ENCODE data around the gene RRAS2.

The RRAS2 gene

DNA sequence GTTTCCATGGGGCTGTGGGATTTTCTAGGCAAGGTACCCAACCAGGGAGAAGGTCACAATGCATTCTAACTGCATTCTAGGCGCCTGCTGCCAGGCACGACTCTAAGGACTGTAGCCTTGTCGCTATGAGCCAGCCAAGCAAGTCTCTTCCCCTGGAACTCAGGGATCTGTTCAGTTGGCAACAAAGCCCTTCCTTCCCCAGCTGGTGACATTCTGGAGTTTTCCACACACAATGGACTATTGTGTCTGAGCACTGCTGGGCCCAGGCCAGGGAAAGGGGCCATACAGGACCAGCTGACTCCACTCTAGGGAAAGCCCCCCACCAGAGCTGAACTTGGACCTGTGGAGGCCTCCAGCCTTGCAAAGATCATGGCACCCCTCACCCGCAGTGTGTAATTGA lies 116.8 kb downstream of the RRAS2 start:
- TF ChIP-seq, protein P1, sequence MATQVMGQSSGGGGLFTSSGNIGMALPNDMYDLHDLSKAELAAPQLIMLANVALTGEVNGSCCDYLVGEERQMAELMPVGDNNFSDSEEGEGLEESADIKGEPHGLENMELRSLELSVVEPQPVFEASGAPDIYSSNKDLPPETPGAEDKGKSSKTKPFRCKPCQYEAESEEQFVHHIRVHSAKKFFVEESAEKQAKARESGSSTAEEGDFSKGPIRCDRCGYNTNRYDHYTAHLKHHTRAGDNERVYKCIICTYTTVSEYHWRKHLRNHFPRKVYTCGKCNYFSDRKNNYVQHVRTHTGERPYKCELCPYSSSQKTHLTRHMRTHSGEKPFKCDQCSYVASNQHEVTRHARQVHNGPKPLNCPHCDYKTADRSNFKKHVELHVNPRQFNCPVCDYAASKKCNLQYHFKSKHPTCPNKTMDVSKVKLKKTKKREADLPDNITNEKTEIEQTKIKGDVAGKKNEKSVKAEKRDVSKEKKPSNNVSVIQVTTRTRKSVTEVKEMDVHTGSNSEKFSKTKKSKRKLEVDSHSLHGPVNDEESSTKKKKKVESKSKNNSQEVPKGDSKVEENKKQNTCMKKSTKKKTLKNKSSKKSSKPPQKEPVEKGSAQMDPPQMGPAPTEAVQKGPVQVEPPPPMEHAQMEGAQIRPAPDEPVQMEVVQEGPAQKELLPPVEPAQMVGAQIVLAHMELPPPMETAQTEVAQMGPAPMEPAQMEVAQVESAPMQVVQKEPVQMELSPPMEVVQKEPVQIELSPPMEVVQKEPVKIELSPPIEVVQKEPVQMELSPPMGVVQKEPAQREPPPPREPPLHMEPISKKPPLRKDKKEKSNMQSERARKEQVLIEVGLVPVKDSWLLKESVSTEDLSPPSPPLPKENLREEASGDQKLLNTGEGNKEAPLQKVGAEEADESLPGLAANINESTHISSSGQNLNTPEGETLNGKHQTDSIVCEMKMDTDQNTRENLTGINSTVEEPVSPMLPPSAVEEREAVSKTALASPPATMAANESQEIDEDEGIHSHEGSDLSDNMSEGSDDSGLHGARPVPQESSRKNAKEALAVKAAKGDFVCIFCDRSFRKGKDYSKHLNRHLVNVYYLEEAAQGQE (IDR thresholded peaks at IDR 0.05; ENCODE audit: insufficient read depth in 1 of 2, low read depth in 2 of 2, low read length in 2 of 2): no peak
- TF ChIP-seq FOXP2 (optimal IDR thresholded peaks at IDR 0.05; ENCODE audit: borderline replicate concordance, extremely low read depth, extremely low read length, insufficient read depth) (no peak), POLR2AphosphoS5 (IDR thresholded peaks at IDR 0.05; ENCODE audit: low read depth, low read length) (no peak), TAF1 (IDR thresholded peaks at IDR 0.05; ENCODE audit: borderline replicate concordance, insufficient read depth, low read length) (no peak), SIN3A (IDR thresholded peaks at IDR 0.05; ENCODE audit: borderline replicate concordance, insufficient read depth, low read length) (no peak)

DNA sequence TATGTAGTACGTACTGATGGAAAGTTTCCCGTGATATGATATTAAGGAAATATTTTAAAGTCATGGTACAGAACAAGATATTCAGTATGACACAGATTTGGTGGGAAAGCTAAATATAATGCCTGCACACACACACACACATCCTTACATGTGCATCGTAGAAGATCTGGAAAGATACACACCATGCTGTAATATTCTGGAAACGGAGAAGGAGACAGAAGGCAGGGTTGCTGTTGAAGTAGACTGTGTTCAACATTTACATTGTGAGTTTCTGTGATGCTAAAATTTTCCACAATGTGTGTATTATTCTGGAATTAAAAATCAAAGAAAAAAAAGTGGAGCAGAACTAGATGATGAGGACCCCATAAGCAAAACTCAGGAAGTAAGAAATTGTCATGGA lies 118.0 kb downstream of the RRAS2 start:
- TF ChIP-seq, protein P1 (IDR thresholded peaks at IDR 0.05; ENCODE audit: insufficient read depth in 1 of 2, low read depth in 2 of 2, low read length in 2 of 2): no peak
- TF ChIP-seq FOXP2 (optimal IDR thresholded peaks at IDR 0.05; ENCODE audit: borderline replicate concordance, extremely low read depth, extremely low read length, insufficient read depth): no peak
- no peak for TF ChIP-seq SIN3A (IDR thresholded peaks at IDR 0.05; ENCODE audit: borderline replicate concordance, insufficient read depth, low read length)
- TF ChIP-seq TAF1 (IDR thresholded peaks at IDR 0.05; ENCODE audit: borderline replicate concordance, insufficient read depth, low read length): no peak
- no peak for TF ChIP-seq POLR2AphosphoS5 (IDR thresholded peaks at IDR 0.05; ENCODE audit: low read depth, low read length)

DNA sequence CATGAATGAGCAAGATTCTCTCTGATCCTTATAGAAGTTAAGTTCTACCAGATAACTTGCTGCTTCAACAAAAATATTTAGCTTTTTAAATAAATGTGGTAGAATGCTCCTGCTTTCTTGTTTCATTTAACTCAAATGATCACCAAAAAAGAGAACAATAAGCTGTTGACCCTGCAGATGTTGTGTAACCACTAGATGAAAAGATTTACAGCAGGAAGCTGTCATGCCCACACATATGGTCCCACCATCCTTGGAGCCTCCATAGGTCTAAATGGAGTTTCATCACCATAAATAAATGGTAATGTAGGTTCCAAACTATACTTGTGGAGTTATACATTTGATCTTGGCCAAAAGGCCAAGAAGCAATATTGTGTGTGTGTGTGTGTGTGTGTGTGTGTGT lies 118.8 kb downstream of the RRAS2 start:
- TF ChIP-seq SIN3A (IDR thresholded peaks at IDR 0.05; ENCODE audit: borderline replicate concordance, insufficient read depth, low read length): no peak
- no peak for TF ChIP-seq TAF1 (IDR thresholded peaks at IDR 0.05; ENCODE audit: borderline replicate concordance, insufficient read depth, low read length)
- TF ChIP-seq, protein P1 (IDR thresholded peaks at IDR 0.05; ENCODE audit: insufficient read depth in 1 of 2, low read depth in 2 of 2, low read length in 2 of 2): no peak
- no peak for TF ChIP-seq FOXP2 (optimal IDR thresholded peaks at IDR 0.05; ENCODE audit: borderline replicate concordance, extremely low read depth, extremely low read length, insufficient read depth)
- no peak for TF ChIP-seq POLR2AphosphoS5 (IDR thresholded peaks at IDR 0.05; ENCODE audit: low read depth, low read length)

DNA sequence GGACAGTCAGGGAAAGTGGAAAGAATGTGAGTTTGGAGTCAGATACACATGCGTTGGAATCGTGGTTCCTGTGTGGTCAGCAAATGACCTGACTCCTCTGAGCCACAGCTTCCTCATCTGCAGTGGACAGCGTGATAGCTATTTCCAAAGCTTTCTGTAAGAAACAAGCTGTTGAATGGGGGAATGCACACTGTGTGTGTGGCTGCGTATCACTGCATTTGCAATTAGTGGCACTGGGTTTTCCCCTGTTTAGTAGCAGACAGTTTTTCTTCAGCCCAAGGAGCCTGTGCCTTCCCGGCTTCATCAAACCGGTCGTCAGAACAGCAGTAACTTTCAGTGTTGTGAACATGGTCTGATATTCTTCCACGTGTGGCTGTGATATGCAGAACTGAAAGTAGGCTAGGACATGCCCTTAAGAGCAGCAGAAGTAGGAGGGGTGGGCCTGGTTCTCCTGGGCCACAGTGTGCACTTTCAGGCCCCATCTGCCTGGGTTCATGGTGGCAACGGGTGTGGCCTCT lies 121.5 kb downstream of the RRAS2 start:
- TF ChIP-seq POLR2AphosphoS5 (IDR thresholded peaks at IDR 0.05; ENCODE audit: low read depth, low read length) (no peak), TAF1 (IDR thresholded peaks at IDR 0.05; ENCODE audit: borderline replicate concordance, insufficient read depth, low read length) (no peak), SIN3A (IDR thresholded peaks at IDR 0.05; ENCODE audit: borderline replicate concordance, insufficient read depth, low read length) (no peak), FOXP2 (optimal IDR thresholded peaks at IDR 0.05; ENCODE audit: borderline replicate concordance, extremely low read depth, extremely low read length, insufficient read depth) (no peak)
- TF ChIP-seq, protein P1 (IDR thresholded peaks at IDR 0.05; ENCODE audit: insufficient read depth in 1 of 2, low read depth in 2 of 2, low read length in 2 of 2): no peak

DNA sequence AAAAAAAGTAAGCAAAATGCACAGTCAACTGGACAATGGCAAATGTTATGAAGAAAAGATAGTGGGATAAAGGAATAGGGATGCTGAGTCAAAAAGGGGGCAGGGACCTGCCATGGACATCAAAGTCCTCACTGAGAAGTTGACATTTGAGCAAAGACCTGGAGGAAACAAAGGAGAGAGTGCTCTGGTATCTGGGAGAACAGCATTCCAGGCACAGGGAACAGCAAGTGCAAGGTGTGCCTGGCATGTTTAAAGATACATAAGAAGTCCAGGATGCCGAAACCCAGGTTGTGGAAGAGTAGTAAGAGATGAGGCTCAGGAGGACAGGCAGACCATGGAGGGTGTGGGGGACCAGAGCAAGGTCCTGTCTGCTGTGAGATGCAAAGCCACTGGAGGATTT lies 123.3 kb downstream of the RRAS2 start:
- TF ChIP-seq POLR2AphosphoS5 (IDR thresholded peaks at IDR 0.05; ENCODE audit: low read depth, low read length) (no peak), TAF1 (IDR thresholded peaks at IDR 0.05; ENCODE audit: borderline replicate concordance, insufficient read depth, low read length) (no peak), SIN3A (IDR thresholded peaks at IDR 0.05; ENCODE audit: borderline replicate concordance, insufficient read depth, low read length) (no peak), FOXP2 (optimal IDR thresholded peaks at IDR 0.05; ENCODE audit: borderline replicate concordance, extremely low read depth, extremely low read length, insufficient read depth) (no peak)
- TF ChIP-seq, protein P1 (IDR thresholded peaks at IDR 0.05; ENCODE audit: insufficient read depth in 1 of 2, low read depth in 2 of 2, low read length in 2 of 2): no peak
